AG09319 (cell line): ENCODE data around the gene PIK3R1.
A peak's percentile ranks its signal among the peaks of the same experiment; 100 is the strongest.

Experiments used
- DNase-seq: peaks from one replicate; pipeline ENCODE4 v3.0.0-alpha.2; 2010; ENCODE audit warnings: low read depth; ENCODE audit errors: extremely low read depth
- TF ChIP-seq, protein P1 (sequence below): IDR thresholded peaks from 2 replicates; pipeline ENCODE4 v1.5.1; 2011; ENCODE audit warnings: low read depth, mild to moderate bottlenecking, inconsistent platforms, low read length, moderate library complexity

Gene PIK3R1

GRCh38 chr5:68259700-68260099 is 44.1 kb downstream of the PIK3R1 start:
- no peak for DNase-seq
- TF ChIP-seq, protein P1, sequence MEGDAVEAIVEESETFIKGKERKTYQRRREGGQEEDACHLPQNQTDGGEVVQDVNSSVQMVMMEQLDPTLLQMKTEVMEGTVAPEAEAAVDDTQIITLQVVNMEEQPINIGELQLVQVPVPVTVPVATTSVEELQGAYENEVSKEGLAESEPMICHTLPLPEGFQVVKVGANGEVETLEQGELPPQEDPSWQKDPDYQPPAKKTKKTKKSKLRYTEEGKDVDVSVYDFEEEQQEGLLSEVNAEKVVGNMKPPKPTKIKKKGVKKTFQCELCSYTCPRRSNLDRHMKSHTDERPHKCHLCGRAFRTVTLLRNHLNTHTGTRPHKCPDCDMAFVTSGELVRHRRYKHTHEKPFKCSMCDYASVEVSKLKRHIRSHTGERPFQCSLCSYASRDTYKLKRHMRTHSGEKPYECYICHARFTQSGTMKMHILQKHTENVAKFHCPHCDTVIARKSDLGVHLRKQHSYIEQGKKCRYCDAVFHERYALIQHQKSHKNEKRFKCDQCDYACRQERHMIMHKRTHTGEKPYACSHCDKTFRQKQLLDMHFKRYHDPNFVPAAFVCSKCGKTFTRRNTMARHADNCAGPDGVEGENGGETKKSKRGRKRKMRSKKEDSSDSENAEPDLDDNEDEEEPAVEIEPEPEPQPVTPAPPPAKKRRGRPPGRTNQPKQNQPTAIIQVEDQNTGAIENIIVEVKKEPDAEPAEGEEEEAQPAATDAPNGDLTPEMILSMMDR = no peak

DNA sequence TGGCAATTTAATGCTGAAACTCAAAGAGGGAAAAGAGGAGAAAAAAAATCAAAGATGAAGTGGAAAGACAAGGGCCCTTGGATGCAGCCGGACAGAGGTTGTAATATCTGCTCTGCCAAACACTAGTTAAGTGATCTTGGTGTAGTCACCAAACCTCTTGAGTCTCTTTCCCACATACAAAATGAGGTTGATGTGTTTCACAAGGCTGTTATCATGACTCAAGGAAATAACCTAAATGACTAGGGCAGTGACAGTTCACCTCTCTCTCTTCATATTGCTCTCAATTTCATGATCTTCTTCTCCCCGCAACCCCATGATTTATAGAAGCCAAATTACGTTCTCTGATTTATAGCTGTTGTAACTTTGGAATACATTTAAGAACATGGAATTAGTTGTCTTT is 44.9 kb downstream of the PIK3R1 start:
- TF ChIP-seq, protein P1 = no peak
- no peak for DNase-seq

DNA sequence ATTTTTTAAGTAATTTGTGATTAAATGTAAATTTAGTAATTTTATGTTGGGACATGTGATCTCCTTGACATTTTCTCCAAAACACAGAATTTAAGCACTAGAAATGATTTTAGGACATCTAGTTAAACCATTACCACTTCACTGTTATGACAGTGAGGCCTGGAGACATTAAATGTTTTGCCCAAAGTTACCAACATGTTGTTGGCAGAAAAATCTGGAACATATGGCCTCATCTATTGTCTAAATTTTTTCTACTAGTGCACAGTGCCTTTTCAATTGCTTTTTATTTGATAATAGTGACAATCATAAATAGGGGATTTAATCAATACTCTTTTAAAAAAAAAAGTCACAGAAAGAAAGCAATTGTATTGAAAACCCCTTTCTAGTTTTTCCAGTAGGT is 45.6 kb downstream of the PIK3R1 start:
- no peak for DNase-seq
- TF ChIP-seq, protein P1 = no peak

DNA sequence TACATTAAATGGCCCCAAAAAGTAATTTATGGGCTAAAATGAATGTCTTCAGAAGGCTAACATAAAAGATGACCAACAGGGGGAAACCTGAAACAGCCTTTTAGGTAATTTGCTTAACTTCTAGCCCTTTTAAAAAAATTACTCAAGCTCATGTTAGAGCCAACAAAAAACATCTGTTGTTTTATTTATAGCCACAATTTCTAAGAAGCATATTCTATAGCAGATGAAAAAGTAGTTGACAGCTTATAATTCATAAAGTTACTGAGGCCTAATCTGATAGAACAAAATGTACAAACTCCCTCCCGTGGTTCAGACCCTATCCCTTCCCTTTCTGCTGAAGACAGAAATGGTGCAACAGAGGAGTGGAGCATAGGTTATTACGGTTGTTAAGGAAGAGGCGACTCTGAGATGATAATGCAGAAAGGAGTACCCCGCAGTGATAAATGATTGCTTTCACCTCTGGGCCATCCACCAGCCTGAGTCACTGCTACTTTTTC is 46.1 kb downstream of the PIK3R1 start:
- TF ChIP-seq, protein P1 = peak; percentile 25
- DNase-seq = no peak

GRCh38 chr5:68264024-68264956 is 48.7 kb downstream of the PIK3R1 start:
- DNase-seq = no peak
- TF ChIP-seq, protein P1 = no peak

DNA sequence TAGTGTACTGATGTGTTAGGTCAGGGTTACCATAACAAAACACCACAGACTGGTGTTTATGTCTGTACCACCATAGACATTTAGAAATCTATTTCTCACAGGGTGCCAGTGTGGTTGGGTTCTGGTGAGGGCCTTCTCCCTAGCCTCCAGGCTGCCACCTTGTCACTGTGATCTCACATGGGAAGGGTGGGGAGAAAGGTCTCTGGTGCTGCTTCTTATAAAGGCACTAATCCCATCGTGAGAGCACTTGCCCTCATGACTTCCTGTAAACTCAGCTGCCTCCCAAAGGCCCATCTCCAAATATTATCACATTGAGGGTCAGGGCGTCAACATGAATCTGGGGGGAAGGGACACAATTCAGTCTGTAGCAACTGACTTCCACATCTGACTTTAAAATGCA is 49.8 kb downstream of the PIK3R1 start:
- DNase-seq = no peak
- TF ChIP-seq, protein P1 = no peak

GRCh38 chr5:68265822-68266395 is 50.4 kb downstream of the PIK3R1 start:
- TF ChIP-seq, protein P1 = no peak
- DNase-seq = no peak
